ENCODE data around the gene DDX46.

GRCh38 chr5:134874831-134875655 is 116.5 kb downstream of the DDX46 start:
- TF ChIP-seq CTCF (conservative IDR thresholded peaks at IDR 0.05 in 1 of 2, IDR thresholded peaks at IDR 0.05 in 1 of 2; ENCODE audit: low read depth in 1 of 2, low read length in 2 of 2) (no peak), EZH2 (IDR thresholded peaks at IDR 0.05; ENCODE audit: low read length, missing control alignments) (no peak)
